Suppressor macrophage treated with lipopolysaccharide for 1 hour (primary cell): ENCODE results near the gene FMN1.

Experiments used
- DNase-seq, 3 donors: peaks; one replicate each; pipeline ENCODE4 v3.0.0-alpha.2; 2020 to 2022

Gene FMN1

GRCh38 chr15:32877252-32878019 is 317.1 kb downstream of the FMN1 start:
- peak; percentile 33 to 64 (median 46) for DNase-seq

- no peak for DNase-seq
Measured at GRCh38 chr15:32873284-32874114, 321.0 kb downstream of the FMN1 start.

- peak; percentile 58 to 82 (median 64) for DNase-seq
Measured at GRCh38 chr15:32872621-32873283, 321.8 kb downstream of the FMN1 start.

- no peak for DNase-seq
Measured at GRCh38 chr15:32871883-32872282, 322.6 kb downstream of the FMN1 start.

GRCh38 chr15:32870240-32871033 is 324.1 kb downstream of the FMN1 start:
- DNase-seq = peak; percentile 63 to 69 (median 63)

GRCh38 chr15:32869776-32870175 is 324.7 kb downstream of the FMN1 start:
- peak in 2 of 3 donors; percentile 21 to 46 for DNase-seq

GRCh38 chr15:32867313-32867626 is 327.2 kb downstream of the FMN1 start:
- peak; percentile 71 to 90 (median 77) for DNase-seq

GRCh38 chr15:32866454-32867312 is 327.8 kb downstream of the FMN1 start:
- DNase-seq = peak; percentile 82 to 94 (median 83)

- DNase-seq = no peak
Measured at GRCh38 chr15:32864841-32865240, 329.7 kb downstream of the FMN1 start.

GRCh38 chr15:32864051-32864450 is 330.5 kb downstream of the FMN1 start:
- DNase-seq = no peak

- peak; percentile 52 to 77 (median 71) for DNase-seq
Measured at GRCh38 chr15:32861761-32862160, 332.8 kb downstream of the FMN1 start.

- no peak for DNase-seq
Measured at GRCh38 chr15:32861174-32861573, 333.3 kb downstream of the FMN1 start.

GRCh38 chr15:32859996-32860395 is 334.5 kb downstream of the FMN1 start:
- no peak for DNase-seq

GRCh38 chr15:32859251-32859650 is 335.3 kb downstream of the FMN1 start:
- no peak for DNase-seq

- DNase-seq = no peak
Measured at GRCh38 chr15:32857732-32858131, 336.8 kb downstream of the FMN1 start.

- no peak for DNase-seq
Measured at GRCh38 chr15:32856753-32857152, 337.8 kb downstream of the FMN1 start.

- peak; percentile 52 to 77 (median 57) for DNase-seq
Measured at GRCh38 chr15:32855942-32856341, 338.6 kb downstream of the FMN1 start.

- DNase-seq = no peak
Measured at GRCh38 chr15:32853592-32853991, 340.9 kb downstream of the FMN1 start.

- no peak for DNase-seq
Measured at GRCh38 chr15:32852771-32853170, 341.7 kb downstream of the FMN1 start.

- DNase-seq = no peak
Measured at GRCh38 chr15:32852017-32852416, 342.5 kb downstream of the FMN1 start.

GRCh38 chr15:32851572-32851971 is 342.9 kb downstream of the FMN1 start:
- DNase-seq = peak; percentile 33 to 77 (median 57)
